HG03460 (cell line): ENCODE results near the gene CASS4.
A peak's percentile ranks its signal among the peaks of the same experiment; 100 is the strongest.
"Not testable (repeated sequence)": the region's sequence is repeated elsewhere in the genome, so short reads cannot be mapped to it uniquely, and the experiment has no call there.

ENCODE experiments used
- ATAC-seq: cut with Tn5 transposase; IDR thresholded peaks from one replicate; pipeline ENCODE4 v1.9.1; 2021; ENCODE audit not compliant: unreplicated experiment

Gene CASS4

GRCh38 chr20:56411759-56412472 lies at the start of gene CASS4:
TSS of gene CASS4 (plus strand) at chr20:56412260. CDS start at chr20:56412459, 199 bp downstream.
- ATAC-seq = peak; percentile 87

- ATAC-seq = no peak
Observed at GRCh38 chr20:56362833-56363413, 49.1 kb upstream of the CASS4 start.

DNA sequence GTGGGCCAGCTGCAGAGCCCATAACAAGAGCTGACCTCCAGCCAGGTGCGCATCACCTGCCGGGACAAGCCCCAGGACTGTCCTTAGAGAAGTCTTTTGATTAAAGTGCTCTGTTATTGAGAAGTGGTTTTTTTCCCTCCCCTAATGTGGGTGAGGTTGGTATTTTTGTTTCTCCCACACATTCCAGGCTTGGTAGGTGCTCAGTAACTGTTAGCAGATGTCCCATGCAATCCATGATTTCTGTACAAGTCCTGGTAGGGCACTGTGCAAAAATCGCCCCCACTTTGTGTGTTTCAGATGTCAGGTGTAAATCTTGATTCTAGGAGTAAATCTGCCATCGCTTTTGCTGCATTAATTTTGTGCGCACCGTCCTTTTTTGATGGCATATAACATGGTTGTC lies 48.6 kb upstream of the CASS4 start:
- ATAC-seq = no peak

- no peak for ATAC-seq
Observed at GRCh38 chr20:56368351-56369134, 43.5 kb upstream of the CASS4 start.

GRCh38 chr20:56369179-56369578 lies 42.9 kb upstream of the CASS4 start:
- no peak for ATAC-seq

DNA sequence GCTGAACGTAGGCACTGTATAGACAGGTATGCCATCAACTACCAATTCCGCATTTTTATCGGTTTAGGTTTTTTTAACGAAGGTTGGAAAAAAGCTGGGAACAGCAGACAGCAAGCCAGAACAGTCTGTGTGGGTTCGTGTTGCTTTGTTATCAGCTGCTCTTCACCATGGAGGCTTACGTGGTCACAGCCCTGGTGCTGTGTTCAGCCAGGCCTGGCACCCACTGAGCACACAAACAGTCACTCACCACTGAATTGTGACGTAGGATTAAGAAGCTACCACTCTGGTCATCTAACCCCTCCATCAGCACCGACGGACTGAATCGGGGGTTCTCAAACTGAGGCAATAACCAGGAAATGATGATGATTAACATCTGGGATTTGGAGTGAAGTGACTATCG lies 40.1 kb upstream of the CASS4 start:
- ATAC-seq = no peak

DNA sequence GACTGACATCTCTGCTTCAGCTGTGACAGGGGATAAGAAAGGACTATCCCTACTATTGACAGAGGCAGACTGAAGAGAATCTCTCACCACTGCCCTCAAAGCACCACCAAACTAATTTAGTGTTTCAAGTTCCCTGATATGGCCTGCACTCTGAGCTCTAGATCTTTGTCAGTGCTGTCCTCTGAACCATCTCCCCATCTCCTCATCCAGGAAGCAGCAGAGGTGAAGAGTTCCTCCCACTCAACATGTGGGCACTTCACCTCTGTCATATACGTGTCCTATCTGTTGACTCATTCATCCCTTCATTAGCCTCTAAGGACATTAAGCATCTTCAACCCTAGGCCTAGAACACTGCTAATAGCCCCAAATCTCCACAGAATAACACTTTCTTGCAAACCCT lies 39.2 kb upstream of the CASS4 start:
- ATAC-seq = no peak

DNA sequence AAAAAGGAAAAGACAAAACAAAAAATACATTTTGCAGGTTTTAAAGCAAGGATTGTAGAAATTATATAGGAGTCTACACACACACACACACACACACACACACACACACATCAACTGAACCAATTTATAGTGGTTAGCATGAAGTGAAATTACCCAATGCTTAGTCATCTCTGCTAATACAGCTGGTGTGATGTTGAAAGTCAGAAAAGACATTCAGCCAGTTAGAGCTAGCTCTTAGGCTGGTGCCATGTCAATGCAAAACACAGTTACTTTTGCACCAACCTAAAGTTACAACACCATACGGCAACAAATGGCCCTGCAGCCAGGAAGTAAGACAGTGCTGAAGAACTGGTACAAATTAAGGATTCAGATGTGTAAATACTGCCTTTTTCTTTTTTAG lies 38.1 kb upstream of the CASS4 start:
- peak; percentile 53 for ATAC-seq

DNA sequence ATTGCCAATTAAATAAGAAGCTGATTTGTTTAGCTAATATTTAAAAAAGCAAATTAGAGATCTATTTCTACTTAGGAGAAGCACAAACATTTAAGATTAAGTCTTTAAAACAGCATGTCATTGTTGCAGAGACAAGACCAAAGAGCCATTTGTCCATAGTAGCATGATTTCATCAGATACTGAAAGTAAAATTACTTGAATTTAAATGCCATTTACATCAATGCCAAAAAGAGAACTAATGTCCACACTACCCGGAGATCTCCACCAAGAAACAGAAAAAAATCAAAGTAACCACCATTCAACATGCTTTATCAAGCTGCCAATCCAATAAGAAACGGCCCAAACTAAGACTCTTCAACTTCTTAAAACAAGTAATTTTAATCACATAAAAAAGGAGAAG lies 35.7 kb upstream of the CASS4 start:
- ATAC-seq = no peak

GRCh38 chr20:56378386-56378785 lies 33.7 kb upstream of the CASS4 start:
- no peak for ATAC-seq

DNA sequence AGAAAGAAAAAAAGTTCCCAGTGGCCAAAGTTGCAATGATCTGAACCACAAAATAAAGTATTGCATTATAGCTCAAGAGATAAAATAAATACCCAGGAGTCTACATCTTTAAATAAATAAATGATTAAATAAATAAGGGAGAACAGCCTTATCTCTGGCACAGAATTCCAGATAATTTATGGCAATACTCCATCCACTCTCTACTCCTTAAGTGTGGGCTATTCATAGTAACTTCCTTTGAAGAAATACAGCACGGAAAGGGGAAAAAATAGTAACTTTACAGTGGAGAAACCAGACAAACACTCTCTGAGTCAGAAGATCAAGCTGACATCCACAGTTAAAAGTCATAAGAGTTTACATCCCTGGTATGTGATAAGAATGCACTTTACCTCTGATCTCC lies 31.7 kb upstream of the CASS4 start:
- ATAC-seq = no peak

GRCh38 chr20:56381501-56381900 lies 30.6 kb upstream of the CASS4 start:
- no peak for ATAC-seq

GRCh38 chr20:56382696-56383095 lies 29.4 kb upstream of the CASS4 start:
- no peak for ATAC-seq

DNA sequence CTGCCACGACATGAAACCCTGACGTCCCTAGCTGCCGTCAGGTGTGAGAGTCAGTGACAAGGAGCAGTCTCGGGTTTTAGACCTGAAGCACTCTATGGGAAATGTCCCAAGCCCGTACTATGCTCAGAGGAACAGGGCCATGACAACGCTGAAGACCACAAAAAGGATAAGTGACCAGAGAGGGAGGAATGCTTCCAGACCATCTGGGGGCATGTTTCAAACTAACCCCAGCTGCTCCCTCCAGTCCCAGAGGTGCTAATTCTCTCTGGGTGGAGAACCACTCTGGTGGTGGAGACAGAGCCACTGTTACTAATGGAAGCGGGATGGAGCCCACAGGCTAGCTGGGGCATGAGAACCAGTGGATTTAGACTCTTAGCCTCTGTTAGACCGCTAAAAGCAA lies 28.7 kb upstream of the CASS4 start:
- ATAC-seq = no peak

DNA sequence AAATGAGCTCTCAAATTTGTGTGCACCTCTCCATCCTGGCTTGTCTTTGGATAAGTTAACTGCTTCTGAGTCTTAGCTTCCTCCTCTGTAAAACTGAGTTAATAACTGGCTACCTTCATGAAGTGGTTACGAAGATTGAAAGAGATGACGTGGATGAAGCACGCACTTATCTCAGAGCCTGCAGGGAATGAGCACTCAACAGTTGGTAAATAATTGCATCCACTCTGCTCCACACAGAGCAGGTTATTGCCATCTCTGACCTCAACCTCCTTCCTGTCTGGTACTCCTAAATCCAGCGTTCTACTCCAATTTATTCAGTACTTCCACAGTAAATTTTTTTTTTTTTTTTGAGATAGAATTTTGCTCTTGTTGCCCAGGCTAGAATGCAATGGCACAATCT lies 26.9 kb upstream of the CASS4 start:
- ATAC-seq = no peak

GRCh38 chr20:56386219-56386618 lies 25.8 kb upstream of the CASS4 start:
- no peak for ATAC-seq

DNA sequence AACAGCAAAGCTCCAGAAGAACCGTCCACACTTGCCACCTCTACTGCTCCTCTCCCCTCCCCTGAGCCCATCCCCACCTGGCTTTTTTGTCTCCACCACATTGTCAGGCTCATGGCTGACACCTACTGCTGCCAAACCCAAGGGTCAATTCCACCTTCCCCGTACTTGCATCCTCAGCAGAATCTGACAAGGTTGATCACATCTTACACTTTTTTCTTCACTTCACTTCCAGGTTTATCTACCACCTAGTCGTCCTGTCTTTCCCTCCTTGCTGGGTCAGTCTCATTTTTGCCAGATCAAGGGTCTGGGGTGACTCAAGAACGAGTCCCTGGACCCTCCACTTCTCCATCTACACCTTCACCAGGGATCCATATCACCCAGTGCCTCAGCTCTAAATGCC lies 23.2 kb upstream of the CASS4 start:
- ATAC-seq = no peak

DNA sequence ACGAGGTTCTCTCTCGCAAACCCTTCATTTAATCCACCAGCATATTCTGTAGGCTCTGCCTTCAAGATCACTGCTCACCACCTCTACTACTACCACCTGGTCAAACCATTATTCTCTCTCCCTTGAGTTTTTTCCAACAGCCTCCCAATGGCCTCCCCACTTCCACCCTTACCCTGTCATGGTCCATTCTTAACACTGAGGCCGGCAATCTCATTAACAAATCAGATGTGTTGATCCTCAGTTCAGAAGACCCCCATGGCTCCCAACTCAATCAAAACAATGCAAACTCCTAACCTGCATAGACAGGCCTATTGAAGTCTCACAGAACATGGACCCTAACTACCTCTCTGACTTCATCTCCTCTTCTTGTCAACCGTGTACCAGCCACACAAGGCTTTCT lies 22.3 kb upstream of the CASS4 start:
- no peak for ATAC-seq

GRCh38 chr20:56390396-56390795 lies 21.7 kb upstream of the CASS4 start:
- ATAC-seq = not testable (repeated sequence)

DNA sequence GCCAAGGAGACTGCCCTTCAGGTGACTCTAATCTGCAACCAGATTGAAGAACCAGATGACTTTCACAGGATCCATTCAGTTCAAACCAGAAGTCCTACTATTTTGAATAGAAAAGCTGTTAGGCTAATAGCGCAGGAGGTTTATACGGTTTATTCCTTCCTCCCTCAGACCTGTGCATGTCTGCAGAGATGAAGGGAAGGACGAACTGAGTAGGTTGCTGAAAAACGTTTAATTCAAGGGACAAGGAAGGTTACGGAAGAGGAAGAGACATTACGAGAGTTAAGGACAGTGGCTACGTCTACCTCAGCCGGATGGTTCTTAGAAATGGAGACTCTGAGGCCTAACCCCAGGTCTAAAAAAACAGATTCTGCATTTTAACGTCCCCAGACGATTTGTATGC lies 21.0 kb upstream of the CASS4 start:
- ATAC-seq = no peak

DNA sequence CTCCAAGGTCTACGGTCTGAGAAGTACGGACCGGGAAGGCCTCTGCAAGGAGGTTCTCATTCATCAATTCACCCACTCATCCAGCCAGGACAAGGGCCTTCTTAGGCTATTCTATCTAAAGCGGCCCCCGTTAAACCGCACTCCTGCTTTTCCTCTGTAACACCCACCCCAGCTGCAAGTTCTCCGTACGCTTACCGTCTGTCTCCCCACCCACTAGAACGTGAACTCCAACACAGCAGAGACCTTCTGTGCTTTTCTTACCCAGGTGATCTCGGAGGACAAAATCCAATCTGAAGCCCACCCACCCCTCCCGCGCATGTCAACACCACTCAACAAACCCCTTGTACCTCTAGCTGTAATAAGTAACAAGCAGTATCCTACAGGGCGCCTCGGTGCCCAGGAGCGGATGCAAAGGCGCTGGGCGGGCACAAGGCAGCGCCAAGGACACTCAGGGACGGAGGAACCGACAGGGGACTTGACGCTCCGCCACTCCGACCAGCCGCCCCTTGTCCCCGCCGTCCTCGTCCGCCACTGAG lies 20.4 kb upstream of the CASS4 start:
- peak; percentile 37 for ATAC-seq
